ENCODE results near the gene PTGIS.
A peak's percentile ranks its signal among the peaks of the same experiment; 100 is the strongest.

PTGIS gene

DNA sequence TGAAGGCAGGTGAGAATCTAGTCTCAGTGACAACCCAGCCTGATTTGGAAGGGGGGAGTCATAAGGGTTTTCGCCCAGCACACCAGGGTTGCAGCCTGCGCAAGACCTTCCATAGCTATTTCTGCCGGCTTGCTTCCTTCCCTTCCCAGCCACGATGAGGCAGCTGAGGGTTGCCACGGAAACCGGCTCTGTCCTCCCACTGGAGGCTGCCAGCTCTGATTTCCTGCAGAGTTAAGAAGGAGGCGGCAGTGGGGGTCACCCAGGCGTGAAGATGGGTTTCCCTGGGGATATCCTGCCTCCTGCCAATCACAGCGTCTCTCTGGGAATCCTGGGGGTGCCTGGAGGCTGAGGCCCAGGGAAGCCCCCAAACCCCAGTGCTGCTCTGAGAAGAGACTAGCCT, 62.4 kb downstream of the PTGIS start:
- in situ Hi-C loops (cut with HindIII; ENCODE audit: low pct_ligation_motif_present, low sequenced_read_pairs), result no loop called here
- TF ChIP-seq, protein P1, sequence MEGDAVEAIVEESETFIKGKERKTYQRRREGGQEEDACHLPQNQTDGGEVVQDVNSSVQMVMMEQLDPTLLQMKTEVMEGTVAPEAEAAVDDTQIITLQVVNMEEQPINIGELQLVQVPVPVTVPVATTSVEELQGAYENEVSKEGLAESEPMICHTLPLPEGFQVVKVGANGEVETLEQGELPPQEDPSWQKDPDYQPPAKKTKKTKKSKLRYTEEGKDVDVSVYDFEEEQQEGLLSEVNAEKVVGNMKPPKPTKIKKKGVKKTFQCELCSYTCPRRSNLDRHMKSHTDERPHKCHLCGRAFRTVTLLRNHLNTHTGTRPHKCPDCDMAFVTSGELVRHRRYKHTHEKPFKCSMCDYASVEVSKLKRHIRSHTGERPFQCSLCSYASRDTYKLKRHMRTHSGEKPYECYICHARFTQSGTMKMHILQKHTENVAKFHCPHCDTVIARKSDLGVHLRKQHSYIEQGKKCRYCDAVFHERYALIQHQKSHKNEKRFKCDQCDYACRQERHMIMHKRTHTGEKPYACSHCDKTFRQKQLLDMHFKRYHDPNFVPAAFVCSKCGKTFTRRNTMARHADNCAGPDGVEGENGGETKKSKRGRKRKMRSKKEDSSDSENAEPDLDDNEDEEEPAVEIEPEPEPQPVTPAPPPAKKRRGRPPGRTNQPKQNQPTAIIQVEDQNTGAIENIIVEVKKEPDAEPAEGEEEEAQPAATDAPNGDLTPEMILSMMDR (IDR thresholded peaks at IDR 0.05; ENCODE audit: low read depth, low read length, missing control alignments), result no peak

DNA sequence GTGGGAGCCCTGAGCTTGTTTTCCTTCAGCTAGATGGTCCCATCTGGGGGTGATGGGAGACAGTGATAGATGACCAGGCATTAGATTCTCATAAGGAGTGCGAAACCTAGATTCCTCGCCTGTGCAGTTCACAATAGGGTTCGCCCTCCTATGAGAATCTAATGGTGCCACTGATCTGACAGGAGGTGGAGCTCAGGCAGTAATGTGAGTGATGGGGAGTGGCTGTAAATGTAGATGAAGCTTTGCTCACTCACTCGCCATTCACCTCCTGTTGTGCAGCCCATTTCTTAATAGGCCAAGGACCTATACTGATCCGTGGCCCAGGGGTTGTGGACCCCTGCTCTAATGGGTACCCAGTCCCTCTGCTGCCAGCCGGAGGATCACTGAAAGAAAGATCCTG, 64.8 kb downstream of the PTGIS start:
- Histone ChIP-seq H3K4me3 (ENCODE audit: low read depth, low read length) (no peak overlapping the region), H3K27ac (no peak overlapping the region), H3K36me3 (replicated peaks) (no peaks in the 10 kb centered on the region), H3K27me3 (replicated peaks) (no peaks in the 10 kb centered on the region)
- TF ChIP-seq, protein P1 (IDR thresholded peaks at IDR 0.05; ENCODE audit: low read depth, low read length, missing control alignments), result no peak
- no peak for DNase-seq
- in situ Hi-C loops (cut with HindIII; ENCODE audit: low pct_ligation_motif_present, low sequenced_read_pairs), result no loop called here

More for the DNA sequence above, 62.4 kb downstream of the PTGIS start:
- Histone ChIP-seq H3K36me3 (replicated peaks) (no peaks in the 10 kb centered on the region), H3K27me3 (replicated peaks) (no peaks in the 10 kb centered on the region), H3K4me3 (ENCODE audit: low read depth, low read length) (no peak overlapping the region), H3K27ac (no peak overlapping the region)
- DNase-seq, result peak; percentile 48

DNA sequence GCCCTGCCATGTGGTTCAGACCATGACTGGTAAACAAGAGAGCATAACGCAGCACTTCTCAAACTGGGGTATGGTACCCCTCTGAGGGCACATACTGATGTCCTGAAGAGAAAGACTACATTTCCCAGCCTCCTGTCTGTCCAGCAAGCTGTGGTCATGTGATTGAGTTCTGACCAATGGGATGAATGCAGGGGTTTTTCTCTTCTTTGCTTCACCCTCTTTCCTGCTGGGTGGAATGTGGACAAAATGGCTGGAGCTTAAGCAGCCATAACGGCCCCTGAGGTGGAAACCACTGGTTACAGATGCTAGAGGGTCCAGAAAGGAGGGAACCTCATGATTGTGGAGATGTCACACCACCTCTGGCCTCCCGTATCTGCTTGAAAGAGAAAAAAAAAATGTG, 66.0 kb downstream of the PTGIS start:
- in situ Hi-C loops (cut with HindIII; ENCODE audit: low pct_ligation_motif_present, low sequenced_read_pairs), result no loop called here
- H3K27ac ChIP-seq, result no peak overlapping the region
- no peaks in the 10 kb centered on the region for H3K36me3 ChIP-seq (replicated peaks)
- TF ChIP-seq, protein P1 (IDR thresholded peaks at IDR 0.05; ENCODE audit: low read depth, low read length, missing control alignments), result no peak
- H3K4me3 ChIP-seq (ENCODE audit: low read depth, low read length), result no peak overlapping the region
- peak; percentile 35 for DNase-seq
- peaks cover 4% of the 10 kb centered on the region for H3K27me3 ChIP-seq (replicated peaks)

DNA sequence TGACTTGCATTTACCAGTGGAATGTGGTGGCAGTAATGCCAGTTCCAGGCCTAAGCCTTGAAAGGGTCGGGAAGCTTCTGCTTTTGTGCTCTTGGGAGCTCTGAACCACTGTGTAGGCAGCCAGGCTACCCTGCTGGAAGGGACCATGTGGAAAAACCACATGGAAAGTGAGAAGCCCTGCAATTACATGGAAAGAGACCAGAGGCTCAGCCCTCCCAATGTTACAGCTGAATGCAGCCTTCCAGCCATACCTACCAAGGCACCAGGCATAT, 70.6 kb downstream of the PTGIS start:
- TF ChIP-seq, protein P1 (IDR thresholded peaks at IDR 0.05; ENCODE audit: low read depth, low read length, missing control alignments), result no peak
- peaks cover 10% of the 10 kb centered on the region for H3K27me3 ChIP-seq (replicated peaks)
- in situ Hi-C loops (cut with HindIII; ENCODE audit: low pct_ligation_motif_present, low sequenced_read_pairs), result no loop called here
- no peaks in the 10 kb centered on the region for H3K36me3 ChIP-seq (replicated peaks)
- no peak overlapping the region for H3K4me3 ChIP-seq (ENCODE audit: low read depth, low read length)
- H3K27ac ChIP-seq, result no peak overlapping the region
- no peak for DNase-seq

DNA sequence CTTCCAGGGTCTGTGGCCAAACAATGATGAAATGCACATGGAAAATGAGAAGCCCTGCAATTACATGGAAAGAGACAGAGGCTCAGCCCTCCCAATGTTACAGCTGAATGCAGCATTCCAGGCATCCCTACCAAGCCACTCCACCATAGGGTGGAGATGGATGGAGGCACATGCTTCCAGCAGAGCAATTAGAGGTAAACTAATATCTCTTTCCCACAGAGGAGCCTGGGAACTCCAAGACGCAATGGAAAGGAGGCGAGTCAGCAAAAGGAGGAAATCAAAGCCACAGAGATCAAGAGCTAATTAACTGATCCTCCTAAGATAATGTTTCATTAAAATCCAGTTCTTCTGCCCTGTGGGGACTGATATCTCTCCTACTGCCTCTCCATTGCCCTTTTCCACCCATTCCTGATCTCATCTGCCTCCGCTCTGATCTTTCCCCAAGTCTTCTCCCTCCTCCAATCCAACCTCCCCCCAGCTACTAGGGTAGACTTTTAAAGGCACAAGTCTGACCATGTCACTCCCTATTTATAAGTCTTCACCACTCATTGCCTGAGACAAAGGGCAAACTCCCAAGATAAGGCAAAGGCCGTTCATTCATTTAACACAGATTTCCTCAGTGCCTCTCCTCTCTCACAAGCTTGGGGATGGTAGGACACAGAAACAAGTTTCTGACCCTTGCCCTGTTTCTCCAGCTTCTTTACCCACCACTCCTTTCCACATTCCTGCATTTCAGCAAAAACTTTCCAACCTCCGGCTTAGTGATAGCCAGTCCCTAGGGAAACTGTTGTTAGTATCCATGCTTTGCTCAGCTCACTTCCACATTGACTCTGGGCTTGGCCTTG, 71.2 kb downstream of the PTGIS start:
- no peaks in the 10 kb centered on the region for H3K36me3 ChIP-seq (replicated peaks)
- no peak overlapping the region for H3K27ac ChIP-seq
- no peak for DNase-seq
- peaks cover 10% of the 10 kb centered on the region for H3K27me3 ChIP-seq (replicated peaks)
- in situ Hi-C loops (cut with HindIII; ENCODE audit: low pct_ligation_motif_present, low sequenced_read_pairs), result no loop called here
- TF ChIP-seq, protein P1 (IDR thresholded peaks at IDR 0.05; ENCODE audit: low read depth, low read length, missing control alignments), result no peak
- H3K4me3 ChIP-seq (ENCODE audit: low read depth, low read length), result no peak overlapping the region

DNA sequence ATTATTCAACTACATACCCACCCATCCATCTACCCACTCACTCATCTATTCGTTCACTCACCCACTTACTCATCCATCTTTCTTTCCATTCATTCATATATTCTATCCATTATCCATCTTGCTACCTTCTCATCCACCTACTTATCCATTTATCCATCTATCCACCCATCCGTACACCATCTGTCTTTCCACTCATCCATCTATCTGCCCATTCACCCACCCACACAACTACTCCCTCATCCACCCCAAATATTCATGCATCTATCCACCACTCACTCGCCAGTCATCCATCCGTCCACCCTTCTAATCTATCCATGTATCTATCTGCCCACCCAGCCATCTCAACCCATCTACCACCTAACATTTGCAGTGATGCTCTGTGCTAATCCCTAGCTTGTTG, 71.9 kb downstream of the PTGIS start:
- Histone ChIP-seq H3K4me3 (ENCODE audit: low read depth, low read length) (no peak overlapping the region), H3K36me3 (replicated peaks) (no peaks in the 10 kb centered on the region), H3K27ac (no peak overlapping the region), H3K27me3 (replicated peaks) (peaks cover 10% of the 10 kb centered on the region)
- in situ Hi-C loops (cut with HindIII; ENCODE audit: low pct_ligation_motif_present, low sequenced_read_pairs), result no loop called here
- TF ChIP-seq, protein P1 (IDR thresholded peaks at IDR 0.05; ENCODE audit: low read depth, low read length, missing control alignments), result no peak
- no peak for DNase-seq
